Loucy (cell line): ENCODE results near the gene AGR3.
A peak's percentile ranks its signal among the peaks of the same experiment; 100 is the strongest.

ENCODE experiments used
- H2AFZ ChIP-seq: fragments of 200-600 bp; sonication (generic); 2 replicates; pipeline ENCODE4 v1.6.0; 2016; ENCODE audit warnings: antibody characterized with exemption, mild to moderate bottlenecking, low read length, moderate library complexity
- H3F3A ChIP-seq: fragments of 200-600 bp; 2 replicates; pipeline ENCODE4 v1.6.0; 2016; ENCODE audit warnings: antibody characterized with exemption, low read depth, mild to moderate bottlenecking
- H3K27me3 ChIP-seq: fragments of 200-600 bp; sonication (generic); 2 replicates; pipeline ENCODE4 v1.6.1; 2014; ENCODE audit warnings: low read length, mild to moderate bottlenecking; ENCODE audit not compliant: insufficient read depth, poor library complexity, severe bottlenecking
- H3K36me3 ChIP-seq: fragments of 200-600 bp; sonication (generic); 2 replicates; pipeline ENCODE4 v1.6.1; 2016; ENCODE audit warnings: low read length; ENCODE audit not compliant: insufficient read depth
- H3K4me1 ChIP-seq: fragments of 200-600 bp; sonication (generic); 2 replicates; pipeline ENCODE4 v1.5.1; 2014; ENCODE audit warnings: low read length, mild to moderate bottlenecking; ENCODE audit not compliant: insufficient read depth, poor library complexity, severe bottlenecking
- H3K4me2 ChIP-seq: fragments of 200-600 bp; sonication (generic); 2 replicates; pipeline ENCODE4 v1.6.0; 2014; ENCODE audit warnings: antibody characterized with exemption, low read length, low read depth, mild to moderate bottlenecking; ENCODE audit not compliant: poor library complexity, severe bottlenecking
- H3K4me3 ChIP-seq: fragments of 200-600 bp; sonication (generic); 2 replicates; pipeline ENCODE4 v1.5.1; 2014; ENCODE audit warnings: low read length, mild to moderate bottlenecking, mixed read lengths; ENCODE audit not compliant: poor library complexity, severe bottlenecking
- H3K79me2 ChIP-seq: fragments of 200-600 bp; sonication (generic); 2 replicates; pipeline ENCODE4 v1.6.1; 2014; ENCODE audit warnings: low read length; ENCODE audit not compliant: insufficient read depth
- H3K9ac ChIP-seq: fragments of 200-600 bp; sonication (generic); 2 replicates; pipeline ENCODE4 v1.6.0; 2014; ENCODE audit warnings: mild to moderate bottlenecking, low read depth, low read length, moderate library complexity; ENCODE audit not compliant: poor library complexity, severe bottlenecking
- H3K9me2 ChIP-seq: fragments of 200-600 bp; sonication (generic); replicated peaks from 2 replicates; pipeline ENCODE4 v1.6.1; 2016; ENCODE audit warnings: low read depth, low read length, mixed read lengths
- H3K9me3 ChIP-seq: fragments of 200-600 bp; sonication (generic); 2 replicates; pipeline ENCODE4 v1.6.1; 2014; ENCODE audit warnings: mild to moderate bottlenecking, antibody characterized with exemption, low read length, low read depth; ENCODE audit not compliant: insufficient read depth
- H4K20me1 ChIP-seq: fragments of 200-600 bp; sonication (generic); 2 replicates; pipeline ENCODE4 v1.6.0; 2014; ENCODE audit warnings: antibody characterized with exemption, low read length, mild to moderate bottlenecking; ENCODE audit not compliant: insufficient read depth, poor library complexity, severe bottlenecking
- CTCF ChIP-seq: fragments of 200-600 bp; sonication (generic); conservative IDR thresholded peaks from 2 replicates; pipeline ENCODE4 v1.5.1; 2014; ENCODE audit warnings: mild to moderate bottlenecking, antibody characterized with exemption, low read length
- EZH2phosphoT487 ChIP-seq: fragments of 200-600 bp; IDR thresholded peaks from 2 replicates; pipeline ENCODE4 v1.6.1; 2018; ENCODE audit warnings: antibody characterized with exemption, mild to moderate bottlenecking, moderate library complexity, borderline replicate concordance

The AGR3 gene

GRCh38 chr7:16926861-16927260, 45.1 kb upstream of the AGR3 start:
- TF ChIP-seq CTCF: no peak
- no peak for TF ChIP-seq EZH2phosphoT487
- H3K9ac ChIP-seq: no peak overlapping the region
- no peak overlapping the region for H3K4me3 ChIP-seq
- H3K79me2 ChIP-seq: no peaks in the 10 kb centered on the region
- H2AFZ ChIP-seq: peak overlapping the region; percentile 79; the same call in 1 of the 2 replicates
- no peaks in the 10 kb centered on the region for H3K27me3 ChIP-seq
- no peaks in the 10 kb centered on the region for H3K36me3 ChIP-seq
- H3K9me2 ChIP-seq: no peaks in the 10 kb centered on the region
- H3K4me1 ChIP-seq: peaks cover 51% of the 10 kb centered on the region
- no peak overlapping the region for H3K4me2 ChIP-seq
- no peaks in the 10 kb centered on the region for H3K9me3 ChIP-seq
- H4K20me1 ChIP-seq: no peaks in the 10 kb centered on the region
- H3F3A ChIP-seq: no peaks in the 10 kb centered on the region

GRCh38 chr7:16926283-16926682, 44.5 kb upstream of the AGR3 start:
- H3K9me2 ChIP-seq: no peaks in the 10 kb centered on the region
- peak overlapping the region; percentile 79 for H2AFZ ChIP-seq
- H3K9ac ChIP-seq: no peak overlapping the region
- no peaks in the 10 kb centered on the region for H4K20me1 ChIP-seq
- no peaks in the 10 kb centered on the region for H3K9me3 ChIP-seq
- TF ChIP-seq EZH2phosphoT487 (no peak), CTCF (peak; percentile 94)
- H3K4me1 ChIP-seq: peaks cover 46% of the 10 kb centered on the region
- no peak overlapping the region for H3K4me3 ChIP-seq
- H3K27me3 ChIP-seq: no peaks in the 10 kb centered on the region
- H3K79me2 ChIP-seq: no peaks in the 10 kb centered on the region
- H3F3A ChIP-seq: no peaks in the 10 kb centered on the region
- no peaks in the 10 kb centered on the region for H3K36me3 ChIP-seq
- H3K4me2 ChIP-seq: peak overlapping the region; percentile 1

GRCh38 chr7:16925609-16926008, 43.8 kb upstream of the AGR3 start:
- Histone ChIP-seq H4K20me1 (no peaks in the 10 kb centered on the region), H3K4me3 (no peak overlapping the region), H3K4me2 (peak overlapping the region; percentile 1), H3K36me3 (no peaks in the 10 kb centered on the region), H3K79me2 (no peaks in the 10 kb centered on the region), H3K9me2 (no peaks in the 10 kb centered on the region), H3K9ac (no peak overlapping the region), H2AFZ (peak overlapping the region; percentile 43), H3K4me1 (peaks cover 39% of the 10 kb centered on the region), H3K9me3 (no peaks in the 10 kb centered on the region), H3F3A (no peaks in the 10 kb centered on the region), H3K27me3 (no peaks in the 10 kb centered on the region)
- TF ChIP-seq CTCF: no peak
- no peak for TF ChIP-seq EZH2phosphoT487
